Measurements from ENCODE around the gene OGA.

The OGA gene

GRCh38 chr10:101774589-101775272, 43.5 kb downstream of the OGA start:
- Histone ChIP-seq H3K9me3 (no peaks in the 10 kb centered on the region), H3K36me3 (peaks cover 3% of the 10 kb centered on the region), H3K27ac (no peak overlapping the region), H3K4me3 (ENCODE audit: low read depth in 1 of 2, low read length in 1 of 2) (no peak overlapping the region), H3K4me1 (ENCODE audit: control insufficient read depth in 1 of 2, insufficient read depth in 1 of 2, low read depth in 1 of 2, low read length in 1 of 2) (peaks cover 12% of the 10 kb centered on the region in 2 experiments), H3K27me3 (peaks cover 99% of the 10 kb centered on the region)
- TF ChIP-seq CTCF (IDR thresholded peaks at IDR 0.05): no peak

- TF ChIP-seq CTCF (IDR thresholded peaks at IDR 0.05): no peak
- Histone ChIP-seq H3K4me3 (ENCODE audit: low read depth in 1 of 2, low read length in 1 of 2) (no peak overlapping the region), H3K4me1 (ENCODE audit: control insufficient read depth in 1 of 2, insufficient read depth in 1 of 2, low read depth in 1 of 2, low read length in 1 of 2) (peaks cover 5 to 6% of the 10 kb centered on the region in 2 experiments), H3K27me3 (peaks cover 99% of the 10 kb centered on the region), H3K27ac (no peak overlapping the region), H3K36me3 (peaks cover 3% of the 10 kb centered on the region), H3K9me3 (no peaks in the 10 kb centered on the region)
Measured at GRCh38 chr10:101773923-101774588, 44.2 kb downstream of the OGA start.

DNA sequence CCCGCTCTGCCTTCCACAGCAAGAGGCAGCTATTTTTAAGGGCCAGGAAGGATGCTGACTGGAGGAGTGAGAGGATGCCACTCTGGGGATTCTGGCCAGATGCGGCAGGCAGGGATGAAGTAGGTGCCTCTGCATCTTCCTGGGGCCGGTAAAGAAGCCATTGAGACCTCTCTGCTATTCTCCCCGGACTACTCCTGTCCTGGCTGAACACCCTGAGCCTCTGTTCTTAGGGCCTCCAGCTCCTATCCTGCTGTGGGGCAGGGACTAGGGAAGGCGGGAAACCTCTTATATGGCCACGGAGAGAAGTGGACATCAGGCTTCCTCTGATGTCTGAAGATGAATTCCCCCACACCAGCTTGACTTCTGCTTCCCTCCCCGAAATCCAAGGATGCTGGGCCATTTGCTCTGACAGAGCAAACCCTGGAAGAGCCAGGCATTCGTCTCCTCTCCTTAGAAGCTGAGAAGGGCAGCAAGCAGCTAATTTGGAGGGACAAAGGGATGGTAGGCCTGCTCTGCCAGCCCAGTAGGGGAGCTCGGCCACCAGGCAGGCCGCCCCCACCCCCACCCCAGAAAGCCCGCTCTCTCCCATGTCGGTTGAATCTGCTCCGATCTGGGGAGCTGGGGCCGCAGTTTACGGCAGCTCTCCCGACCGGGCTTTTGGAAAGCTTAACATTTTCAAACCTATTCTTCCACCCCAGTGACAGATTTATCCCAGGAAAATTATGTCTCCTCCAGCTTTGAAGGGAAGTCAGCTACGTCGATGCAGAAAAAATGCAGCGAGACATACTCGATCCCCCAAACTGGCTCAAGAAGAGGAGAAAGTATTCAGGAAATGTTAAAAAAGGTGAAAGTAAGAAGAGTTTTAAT, 45.1 kb downstream of the OGA start:
- no peak for TF ChIP-seq CTCF (IDR thresholded peaks at IDR 0.05)
- Histone ChIP-seq H3K27ac (no peak overlapping the region), H3K27me3 (peaks cover 99% of the 10 kb centered on the region), H3K9me3 (no peaks in the 10 kb centered on the region), H3K4me1 (ENCODE audit: control insufficient read depth in 1 of 2, insufficient read depth in 1 of 2, low read depth in 1 of 2, low read length in 1 of 2) (no peaks in the 10 kb centered on the region), H3K4me3 (ENCODE audit: low read depth in 1 of 2, low read length in 1 of 2) (no peak overlapping the region), H3K36me3 (peaks cover 3% of the 10 kb centered on the region)

- H3K27me3 ChIP-seq: peaks cover 99% of the 10 kb centered on the region
- H3K4me3 ChIP-seq (ENCODE audit: low read depth in 1 of 2, low read length in 1 of 2): no peak overlapping the region
- no peaks in the 10 kb centered on the region for H3K9me3 ChIP-seq
- H3K27ac ChIP-seq: no peak overlapping the region
- H3K36me3 ChIP-seq: no peaks in the 10 kb centered on the region
- no peaks in the 10 kb centered on the region for H3K4me1 ChIP-seq (ENCODE audit: control insufficient read depth in 1 of 2, insufficient read depth in 1 of 2, low read depth in 1 of 2, low read length in 1 of 2)
- TF ChIP-seq CTCF (IDR thresholded peaks at IDR 0.05): no peak
Measured at GRCh38 chr10:101772017-101772894, 46.0 kb downstream of the OGA start.

GRCh38 chr10:101771380-101771779, 46.9 kb downstream of the OGA start:
- Histone ChIP-seq H3K27ac (no peak overlapping the region), H3K36me3 (no peaks in the 10 kb centered on the region), H3K4me3 (ENCODE audit: low read depth in 1 of 2, low read length in 1 of 2) (no peak overlapping the region), H3K4me1 (ENCODE audit: control insufficient read depth in 1 of 2, insufficient read depth in 1 of 2, low read depth in 1 of 2, low read length in 1 of 2) (no peaks in the 10 kb centered on the region), H3K27me3 (peaks cover 99% of the 10 kb centered on the region), H3K9me3 (no peaks in the 10 kb centered on the region)
- no peak for TF ChIP-seq CTCF (IDR thresholded peaks at IDR 0.05)

Measured in neutrophil (primary cell).